Embryonic facial prominence (tissue), 1 donor: ENCODE results near the gene MCM9.
"Not testable (repeated sequence)": the region's sequence is repeated elsewhere in the genome, so short reads cannot be mapped to it uniquely, and the experiment has no call there.

Experiments
- DNase-seq: peaks from one replicate; pipeline ENCODE4 v3.0.0-alpha.2; 2016; ENCODE audit errors: extremely low spot score

MCM9 gene

GRCh38 chr6:118893807-118894424 is 41.0 kb downstream of the MCM9 start, which contains the start of gene ASF1A:
Gene ASF1A, plus strand, starts transcription at chr6:118894152. Its CDS starts 262 bp downstream, at chr6:118894414.
- DNase-seq = peak; percentile 94

DNA sequence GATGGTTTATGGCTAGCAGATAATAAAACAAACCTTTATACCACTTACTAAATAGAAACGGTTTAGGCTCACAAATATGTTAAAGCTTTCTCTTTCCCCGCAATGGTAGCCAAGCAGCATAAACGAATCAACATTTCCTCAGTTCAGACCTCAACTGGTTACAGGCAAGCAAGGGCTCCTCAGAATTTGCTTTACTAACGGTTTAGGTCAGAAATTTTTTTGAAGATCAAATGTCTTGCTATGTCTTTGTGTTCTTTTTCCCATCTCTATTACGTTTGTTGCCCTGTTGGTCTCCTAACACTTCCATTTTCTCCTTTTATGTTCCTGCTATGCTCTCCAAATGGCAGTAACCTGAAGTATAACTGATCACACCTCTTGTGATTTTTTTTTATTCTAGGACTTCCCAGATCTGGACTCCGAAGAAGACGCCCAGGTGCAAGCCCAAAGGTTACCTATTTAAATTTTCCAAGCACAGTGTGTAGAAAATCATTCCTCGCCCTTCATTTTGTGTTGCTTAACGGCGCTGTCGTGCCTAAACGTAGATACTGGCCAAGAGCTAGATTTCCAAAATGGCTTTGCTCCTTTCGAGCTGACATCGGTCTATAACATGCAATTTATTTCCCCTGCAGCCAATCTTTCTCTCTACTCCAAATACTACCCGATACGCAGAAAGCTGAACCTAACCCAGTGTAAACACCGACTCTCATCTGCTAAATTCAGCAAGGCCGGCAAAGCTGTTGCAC is 41.7 kb downstream of the MCM9 start:
- DNase-seq = peak; percentile 72

- DNase-seq = no peak
Observed at GRCh38 chr6:118892355-118892991, 42.5 kb downstream of the MCM9 start.

GRCh38 chr6:118890997-118891790 is 43.8 kb downstream of the MCM9 start:
- no peak for DNase-seq

- no peak for DNase-seq
Observed at GRCh38 chr6:118889163-118889562, 45.8 kb downstream of the MCM9 start.

DNA sequence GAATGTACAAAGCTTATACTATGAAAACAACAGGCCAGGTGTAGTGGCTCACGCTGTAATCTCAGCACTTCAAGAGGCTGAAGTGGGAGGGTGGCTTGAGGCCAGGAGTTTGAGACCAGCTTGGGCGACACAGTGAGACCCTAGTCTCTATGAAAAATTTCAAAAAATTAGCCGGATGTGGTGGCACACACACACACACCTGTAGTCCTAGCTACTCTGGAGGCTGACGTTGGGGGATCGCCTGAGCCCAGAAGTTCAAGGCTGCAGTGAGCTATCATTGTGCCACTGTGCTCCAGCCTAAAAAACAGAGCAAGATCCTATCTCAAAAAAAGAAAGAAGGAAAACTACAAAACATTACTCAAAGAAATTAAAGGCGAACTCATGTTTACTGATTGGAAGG is 48.3 kb downstream of the MCM9 start:
- no peak for DNase-seq

DNA sequence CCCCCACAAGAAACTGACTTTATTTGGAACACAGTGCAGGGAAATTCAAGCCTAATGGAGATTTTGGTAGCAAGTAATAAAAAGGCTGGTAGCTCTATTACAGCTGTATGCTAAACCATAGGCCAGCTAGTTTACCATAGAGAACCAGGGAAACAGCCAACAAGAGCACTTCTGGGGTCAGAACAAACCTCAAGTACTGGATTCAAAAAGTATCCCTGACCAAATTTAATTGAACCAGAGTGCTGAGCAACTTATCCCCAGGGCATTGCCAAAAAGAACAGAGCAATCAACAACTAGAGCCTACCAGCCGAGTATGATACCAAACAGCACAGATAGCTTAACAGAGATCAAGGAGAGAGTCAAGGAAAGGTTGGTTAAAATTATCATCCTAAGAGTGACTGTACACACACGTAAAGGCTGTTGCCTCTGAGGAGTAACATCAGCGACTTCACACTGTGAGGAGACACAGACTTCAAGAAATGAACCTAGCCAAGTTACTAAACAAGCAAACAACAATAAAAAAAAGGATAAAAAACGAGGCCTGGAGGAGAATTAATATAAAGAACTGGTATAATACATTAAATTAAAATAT is 52.5 kb downstream of the MCM9 start:
- DNase-seq = no peak

DNA sequence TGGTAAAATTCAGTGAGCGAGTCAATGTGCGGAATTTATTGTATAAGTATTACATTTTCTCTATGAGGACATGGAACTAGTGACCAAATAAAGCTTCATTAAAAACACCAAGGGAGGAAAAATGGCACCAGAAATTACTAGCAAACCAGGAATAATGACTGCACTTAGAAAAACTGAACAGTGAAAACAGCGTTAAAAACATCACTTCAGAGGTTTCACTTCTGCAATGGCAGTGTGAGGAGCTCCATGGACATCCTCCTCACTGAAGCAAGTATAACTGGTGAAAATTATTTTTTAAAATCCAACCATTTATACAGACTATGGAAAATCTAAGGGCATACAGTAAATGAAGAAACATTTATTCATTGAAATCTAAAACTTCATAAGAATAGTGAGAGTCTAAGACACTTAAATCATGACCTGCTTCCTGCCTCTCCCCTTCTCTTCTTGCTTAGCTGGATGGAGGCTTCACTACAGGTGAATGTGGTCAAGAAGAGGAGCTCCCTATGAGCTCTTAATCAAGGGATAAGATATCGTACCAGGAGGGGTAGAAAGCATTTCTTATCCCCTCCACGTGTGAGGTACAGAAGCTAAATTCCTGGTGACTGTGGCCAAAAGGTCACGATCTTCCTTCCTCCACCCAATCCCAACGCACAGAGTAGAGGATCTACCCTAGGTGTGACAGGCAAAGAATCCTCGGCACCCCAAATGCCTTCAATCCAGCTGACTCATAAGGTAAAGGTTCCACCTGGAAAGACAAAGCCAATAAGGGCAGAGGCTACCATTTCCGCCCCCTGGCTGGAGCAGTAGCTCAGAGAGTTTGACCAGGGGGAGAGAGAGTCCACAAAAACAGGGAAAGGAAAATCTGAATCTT is 53.3 kb downstream of the MCM9 start:
- no peak for DNase-seq

DNA sequence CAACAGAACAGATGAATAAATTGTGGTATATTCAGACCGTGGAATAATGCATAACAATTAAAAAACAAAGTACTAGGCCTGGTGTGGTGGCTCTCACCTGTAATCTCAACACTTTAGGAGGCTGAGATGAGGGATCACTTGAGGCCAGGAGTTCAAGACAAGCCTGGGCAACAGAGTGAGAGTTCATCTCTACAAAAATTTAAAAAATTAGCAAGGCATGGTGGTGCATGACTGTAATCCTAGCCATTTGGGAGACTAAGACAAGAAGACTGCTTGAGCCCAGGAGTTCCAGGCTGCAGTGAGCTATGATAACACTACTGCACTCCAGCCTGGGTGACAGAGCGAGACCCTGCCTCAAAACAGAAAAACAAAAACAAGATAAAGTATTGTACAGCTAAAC is 57.2 kb downstream of the MCM9 start:
- no peak for DNase-seq

DNA sequence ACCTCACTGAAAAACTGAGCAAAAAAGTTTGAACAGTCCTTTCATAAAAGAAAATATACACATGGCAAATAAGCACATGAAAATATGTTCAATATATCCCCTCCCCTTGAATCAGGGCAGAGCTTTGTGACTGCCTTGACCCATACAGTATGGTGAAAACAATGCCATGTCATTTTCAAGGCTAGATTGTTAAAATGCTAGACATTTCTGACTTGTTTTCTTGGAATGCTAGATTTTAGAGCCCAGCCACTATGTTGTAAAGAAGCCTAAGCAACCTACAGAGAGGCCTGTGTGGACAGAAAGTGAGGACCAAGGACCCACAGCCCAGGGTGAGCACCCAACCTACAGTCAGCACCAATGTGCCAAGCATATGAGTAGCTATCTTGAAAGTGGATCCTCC is 58.1 kb downstream of the MCM9 start:
- DNase-seq = no peak

DNA sequence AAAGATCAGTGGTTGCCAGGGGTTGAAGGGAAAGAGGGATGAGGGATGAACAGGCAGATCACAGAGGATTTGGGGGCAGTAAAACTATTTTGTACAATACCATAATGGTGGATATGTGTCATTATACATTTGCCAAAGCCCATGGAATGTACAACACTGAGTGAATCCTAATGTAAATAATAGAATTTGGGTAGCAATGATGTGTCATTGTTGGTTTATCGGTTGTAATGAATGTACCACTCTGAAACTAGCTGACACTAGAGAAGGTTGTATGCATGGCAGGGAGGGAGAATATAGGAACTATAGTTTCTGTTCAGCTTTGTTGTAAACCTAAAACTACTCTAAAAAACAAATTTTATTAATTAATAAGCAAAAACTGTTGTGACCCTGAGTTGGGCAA is 58.8 kb downstream of the MCM9 start:
- no peak for DNase-seq

GRCh38 chr6:118875672-118876071 is 59.3 kb downstream of the MCM9 start:
- no peak for DNase-seq

DNA sequence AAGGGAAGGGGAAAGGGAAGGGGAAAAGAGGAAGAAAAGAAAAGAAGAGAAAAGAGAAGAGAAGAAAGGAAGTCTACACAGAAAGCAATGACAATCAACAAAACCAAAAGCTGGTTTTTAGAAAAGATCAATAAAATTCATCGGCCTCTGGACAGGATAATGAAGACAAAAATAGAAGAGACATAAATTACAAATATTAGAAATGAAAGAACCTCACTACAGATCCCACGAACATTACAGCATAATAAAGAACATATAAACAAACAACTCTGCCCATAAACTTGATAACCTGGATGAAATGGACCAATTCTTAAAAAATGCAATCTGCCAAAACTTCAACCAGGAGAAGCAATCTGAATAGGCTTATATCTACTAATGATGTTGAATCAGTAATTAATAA is 61.7 kb downstream of the MCM9 start:
- DNase-seq = no peak

DNA sequence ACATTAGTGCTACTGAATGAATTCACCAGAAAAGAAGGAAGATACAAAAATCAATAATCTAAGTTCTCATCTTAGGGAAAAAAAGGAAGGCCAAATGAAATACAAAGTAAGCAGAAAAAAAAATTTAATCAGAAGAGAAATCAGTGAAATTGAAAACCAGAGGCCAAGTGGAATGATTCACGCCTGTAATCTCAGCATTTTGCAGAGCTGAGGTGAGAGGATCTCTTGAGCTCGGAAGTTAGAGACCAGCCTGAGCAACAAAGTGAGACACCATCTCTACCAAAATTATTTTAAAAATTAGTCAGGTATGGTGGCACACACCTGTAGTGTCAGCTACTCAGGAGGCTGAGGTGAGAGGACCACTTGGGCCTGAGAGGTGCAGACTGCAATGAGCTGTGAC is 62.2 kb downstream of the MCM9 start:
- DNase-seq = no peak

- no peak for DNase-seq
Observed at GRCh38 chr6:118872318-118872717, 62.6 kb downstream of the MCM9 start.

DNA sequence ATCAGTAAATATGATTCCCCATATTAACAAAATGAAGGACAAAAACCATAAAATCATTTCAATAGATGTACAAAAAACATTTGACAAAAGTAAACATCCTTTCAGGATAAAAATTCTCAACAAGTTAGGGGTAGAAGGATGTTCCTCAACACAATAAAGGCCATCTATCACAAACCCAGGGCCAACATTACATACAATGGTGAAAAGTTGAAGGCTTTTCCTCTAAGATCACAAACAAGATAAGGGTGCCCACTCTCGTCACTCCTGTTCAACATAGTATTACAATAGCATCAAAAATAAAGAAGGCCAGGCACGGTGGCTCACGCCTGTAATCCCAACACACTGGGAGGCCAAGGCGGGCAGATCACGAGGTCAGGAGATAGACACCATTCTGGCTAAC is 63.6 kb downstream of the MCM9 start:
- DNase-seq = no peak

- no peak for DNase-seq
Observed at GRCh38 chr6:118869894-118870589, 64.9 kb downstream of the MCM9 start.

DNA sequence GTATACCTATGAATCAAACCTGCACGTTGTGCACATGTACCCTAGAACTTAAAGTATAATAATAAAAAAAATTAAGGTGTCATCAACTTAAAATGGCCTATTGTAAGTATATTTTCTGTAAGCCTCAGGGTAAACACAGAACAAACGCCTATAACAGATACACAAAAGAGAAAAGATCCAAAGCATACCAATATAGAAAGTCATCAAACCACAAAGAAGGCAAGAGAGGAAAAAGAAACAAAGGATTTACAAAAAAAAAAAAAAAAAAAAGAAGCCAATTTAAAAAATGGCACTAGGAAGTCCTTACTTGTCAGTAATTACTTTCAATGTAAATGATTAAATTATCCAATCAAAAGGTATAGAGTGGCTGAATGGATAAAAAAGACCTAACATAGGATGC is 65.6 kb downstream of the MCM9 start:
- no peak for DNase-seq

GRCh38 chr6:118868901-118869300 is 66.1 kb downstream of the MCM9 start:
- not testable (repeated sequence) for DNase-seq

GRCh38 chr6:118867181-118867580 is 67.8 kb downstream of the MCM9 start:
- DNase-seq = no peak
